ENCODE data around the gene FUT6.

FUT6 gene

DNA sequence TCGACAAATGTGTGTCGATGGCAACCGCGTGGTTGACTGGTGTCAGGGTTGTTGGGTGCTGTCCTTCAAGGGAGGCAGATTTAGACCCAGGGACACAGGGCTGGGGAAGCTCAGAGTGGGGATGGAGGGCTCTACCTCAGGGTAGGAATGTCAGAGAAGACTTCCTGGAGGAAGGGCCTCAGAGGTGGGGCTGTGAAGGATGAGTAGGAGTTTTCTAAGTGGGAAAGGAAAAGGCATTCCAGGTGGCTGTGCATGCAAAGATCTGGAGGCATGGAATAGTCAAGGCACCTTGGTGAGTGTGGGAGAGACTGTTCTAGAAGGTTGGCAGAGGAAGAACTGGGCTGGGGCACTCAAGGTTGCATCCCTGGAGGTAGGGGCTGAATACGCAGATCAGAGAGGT, 32.6 kb downstream of the FUT6 start:
- no peak for DNase-seq (ENCODE audit: low read depth in 1 of 2, low spot score in 1 of 2)

- no peak for DNase-seq (ENCODE audit: low read depth in 1 of 2, low spot score in 1 of 2)
Observed at GRCh38 chr19:5806133-5806489, 33.4 kb downstream of the FUT6 start.

GRCh38 chr19:5805462-5806132, 33.9 kb downstream of the FUT6 start:
- peak; percentile 25 to 43 for DNase-seq (ENCODE audit: low read depth in 1 of 2, low spot score in 1 of 2)

DNA sequence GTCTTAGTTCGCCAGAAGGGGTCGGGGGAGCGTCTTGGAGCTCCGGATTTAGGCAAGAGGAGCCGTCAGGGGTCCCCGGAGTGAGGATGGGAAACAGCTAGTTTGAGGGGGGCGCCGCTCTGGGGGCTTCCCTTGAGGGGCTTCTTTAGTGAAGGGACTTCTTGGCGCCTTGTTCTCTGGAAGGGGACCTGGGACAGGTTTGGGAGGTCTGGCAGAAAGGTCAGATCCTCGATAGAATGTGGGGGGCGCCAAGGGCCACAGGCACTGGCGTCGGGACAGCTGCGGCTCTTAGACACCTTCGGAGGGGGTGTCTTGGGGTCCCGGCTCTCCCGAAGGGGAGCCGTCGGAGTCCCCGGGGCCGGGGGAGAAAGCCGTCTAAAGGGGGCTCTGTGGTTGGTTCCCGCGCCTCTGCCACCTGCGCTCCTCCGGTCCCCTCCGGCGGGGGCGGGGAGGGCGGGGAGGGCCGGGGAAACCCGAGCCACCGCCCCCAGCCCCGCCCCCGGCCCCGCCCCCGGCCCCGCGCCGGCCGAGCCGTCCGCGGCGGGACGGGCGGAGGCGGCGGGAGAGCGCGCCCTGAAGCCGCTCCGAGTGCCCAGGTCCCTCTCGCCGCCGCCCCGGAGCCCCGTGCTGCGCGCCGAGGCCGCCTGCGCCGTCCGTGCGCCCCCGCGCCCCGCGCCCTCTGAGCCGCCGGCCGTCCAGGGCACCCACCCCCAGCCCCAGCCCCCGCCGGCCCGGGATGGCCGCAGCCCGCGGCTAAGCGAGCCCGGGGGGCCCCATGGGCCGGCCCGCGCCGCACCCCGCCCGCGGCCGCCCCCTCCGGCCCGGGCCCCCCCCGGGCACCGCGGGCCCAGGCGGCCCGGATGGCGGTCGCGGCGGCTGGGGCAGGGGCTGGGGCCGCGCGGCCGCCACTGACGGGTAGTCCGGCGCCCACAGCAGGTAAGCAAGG, 34.7 kb downstream of the FUT6 start, which contains the start of gene NRTN:
Gene NRTN, plus strand, starts transcription at position 552 of the 946 bp plus-strand sequence. CDS start 19,099 bp downstream, outside the sequence.
- peak in 1 of 2 donors; percentile 42 for DNase-seq (ENCODE audit: low read depth in 1 of 2, low spot score in 1 of 2)

- peak; percentile 77 to 93 for DNase-seq (ENCODE audit: low read depth in 1 of 2, low spot score in 1 of 2)
Observed at GRCh38 chr19:5803752-5804515, 35.6 kb downstream of the FUT6 start.

GRCh38 chr19:5803441-5803751, 36.1 kb downstream of the FUT6 start:
- DNase-seq (ENCODE audit: low read depth in 1 of 2, low spot score in 1 of 2): no peak

- DNase-seq (ENCODE audit: low read depth in 1 of 2, low spot score in 1 of 2): no peak
Observed at GRCh38 chr19:5801796-5802619, 37.5 kb downstream of the FUT6 start.

DNA sequence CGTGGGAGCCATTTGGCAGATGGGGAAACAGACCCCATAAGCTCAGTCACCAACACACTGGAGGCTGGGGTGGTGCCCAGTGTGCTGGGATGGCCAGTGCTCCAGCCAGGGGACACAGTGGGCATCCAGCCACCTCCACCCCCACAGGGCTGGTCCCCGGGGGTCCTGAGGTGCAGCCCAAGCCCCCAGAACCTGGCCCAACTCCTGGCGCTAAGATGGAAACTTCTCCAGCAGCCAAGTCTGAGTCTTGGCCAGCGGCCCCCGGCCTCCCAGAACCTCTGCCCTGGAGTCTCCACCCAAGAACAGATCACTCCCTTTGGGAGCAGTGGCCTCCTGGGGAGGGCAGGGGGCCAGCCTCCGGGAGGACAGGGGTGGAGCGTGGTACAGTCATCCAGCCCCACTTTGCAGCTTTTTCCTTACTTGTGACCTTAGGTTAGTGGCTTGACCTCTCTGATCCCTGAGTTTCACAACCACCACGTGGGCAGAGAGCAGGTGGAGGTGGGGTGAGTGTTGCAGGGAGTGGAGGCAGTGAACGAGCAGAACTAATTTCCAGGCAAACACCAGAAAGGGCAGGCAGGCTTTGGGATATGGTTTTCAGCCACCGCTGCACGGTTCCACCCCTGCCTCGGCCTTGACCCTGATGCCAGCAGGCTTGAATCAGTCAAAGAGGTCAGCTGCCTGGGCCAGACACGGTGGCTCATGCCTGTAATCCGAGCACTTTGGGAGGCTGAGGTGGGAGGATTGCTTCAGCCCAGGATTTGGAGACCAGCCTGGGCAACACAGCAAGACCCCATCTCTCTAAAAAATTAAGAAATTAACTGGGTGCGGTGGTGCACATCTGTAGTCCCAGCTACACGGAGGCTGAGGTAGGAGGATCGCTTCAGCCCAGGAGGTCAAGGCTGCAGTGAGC, 38.9 kb downstream of the FUT6 start:
- no peak for DNase-seq (ENCODE audit: low read depth in 1 of 2, low spot score in 1 of 2)

- no peak for DNase-seq (ENCODE audit: low read depth in 1 of 2, low spot score in 1 of 2)
Observed at GRCh38 chr19:5799247-5800241, 40.0 kb downstream of the FUT6 start.

- DNase-seq (ENCODE audit: low read depth in 1 of 2, low spot score in 1 of 2): no peak
Observed at GRCh38 chr19:5798244-5798643, 41.3 kb downstream of the FUT6 start.

GRCh38 chr19:5795382-5795919, 44.1 kb downstream of the FUT6 start:
- DNase-seq (ENCODE audit: low read depth in 1 of 2, low spot score in 1 of 2): no peak

DNA sequence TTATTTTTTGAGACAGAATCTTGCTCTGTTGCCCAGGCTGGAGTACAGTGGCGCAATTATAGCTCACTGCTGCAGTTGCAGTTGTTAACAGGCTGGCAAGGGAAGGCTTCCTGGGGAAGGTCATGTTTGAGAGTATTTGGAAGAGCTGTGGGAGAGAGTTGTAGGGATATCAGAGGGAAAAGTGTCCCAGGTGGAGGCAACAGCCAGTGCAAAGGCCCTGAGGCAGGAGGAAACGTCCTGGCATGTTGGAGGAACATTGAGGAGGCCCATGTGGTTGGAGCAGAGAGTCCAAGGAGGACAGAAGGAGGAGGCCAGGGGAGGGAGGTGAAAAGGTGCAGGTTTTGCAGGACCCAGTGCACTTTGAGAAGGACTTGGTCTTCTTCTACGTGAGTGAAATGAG, 46.3 kb downstream of the FUT6 start:
- DNase-seq (ENCODE audit: low read depth in 1 of 2, low spot score in 1 of 2): no peak

DNA sequence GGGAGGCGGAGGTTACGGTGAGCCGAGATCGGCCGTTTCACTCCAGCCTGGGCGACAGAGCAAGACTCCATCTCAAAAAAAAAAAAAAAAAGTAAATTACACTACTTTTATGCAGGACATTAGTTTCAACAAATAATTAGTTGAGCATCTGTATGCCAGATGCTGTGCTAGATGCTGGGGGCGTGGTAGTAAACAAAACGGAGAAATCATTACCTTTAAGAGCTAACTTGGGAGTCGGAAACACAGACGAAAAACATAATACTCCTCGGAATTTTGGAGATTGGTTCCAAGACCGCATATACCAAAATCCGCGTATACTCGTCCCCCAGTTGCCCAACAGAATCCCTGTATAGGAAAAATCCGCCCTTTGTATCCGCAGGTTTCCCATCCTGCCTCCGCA, 47.3 kb downstream of the FUT6 start:
- no peak for DNase-seq (ENCODE audit: low read depth in 1 of 2, low spot score in 1 of 2)

GRCh38 chr19:5790559-5791520, 48.7 kb downstream of the FUT6 start, which contains the start of gene DUS3L:
Gene DUS3L, minus strand, starts transcription at chr19:5791163. Its CDS starts 22 bp downstream, at chr19:5791141.
- DNase-seq (ENCODE audit: low read depth in 1 of 2, low spot score in 1 of 2): peak; percentile 88 to 92

DNA sequence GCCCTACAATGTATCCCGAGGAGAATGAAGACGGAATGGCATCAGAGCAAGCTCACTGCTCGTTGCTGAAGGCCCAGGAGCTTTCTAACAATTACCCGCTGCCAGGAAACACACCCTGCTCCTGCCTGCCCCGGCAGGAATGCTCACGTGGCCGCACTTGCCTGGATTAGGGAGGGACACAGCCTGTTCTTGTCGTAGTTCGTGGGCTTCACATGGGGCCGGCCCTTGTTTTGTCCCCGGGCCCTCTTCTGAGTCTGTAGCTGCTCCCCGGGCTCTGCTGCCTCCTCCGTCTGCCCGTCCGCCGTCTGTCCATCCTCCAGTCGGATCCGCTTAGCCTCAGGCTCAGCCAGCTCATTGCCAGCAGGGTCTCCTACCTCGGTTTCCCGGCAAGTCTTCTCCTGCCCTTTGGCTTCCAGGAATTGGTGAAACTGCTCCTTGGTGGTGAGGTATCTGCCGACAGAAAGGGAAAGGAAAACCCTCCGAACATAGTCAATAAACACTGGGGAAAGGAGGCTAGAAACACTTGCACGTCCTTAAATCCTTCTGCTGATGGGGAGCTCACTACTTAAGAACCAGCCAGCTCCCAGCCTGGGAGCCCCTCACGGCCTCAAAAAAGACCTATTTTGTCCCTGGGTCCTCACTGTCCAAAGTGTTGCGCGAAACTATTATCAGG, 49.5 kb downstream of the FUT6 start:
- DNase-seq (ENCODE audit: low read depth in 1 of 2, low spot score in 1 of 2): no peak

GRCh38 chr19:5789351-5789761, 50.1 kb downstream of the FUT6 start:
- DNase-seq (ENCODE audit: low read depth in 1 of 2, low spot score in 1 of 2): no peak
